Epidermal melanocyte (primary cell): ENCODE measurements around the gene KCNJ3.
"Not testable (repeated sequence)": the region's sequence is repeated elsewhere in the genome, so short reads cannot be mapped to it uniquely, and the experiment has no call there.

ENCODE experiments used
- DNase-seq: peaks from one replicate; pipeline ENCODE4 v3.0.0; 2011; ENCODE audit warnings: low spot score; ENCODE audit not compliant: insufficient read length

Gene KCNJ3

GRCh38 chr2:154837035-154837434 lies 138.5 kb downstream of the KCNJ3 start:
- no peak for DNase-seq

DNA sequence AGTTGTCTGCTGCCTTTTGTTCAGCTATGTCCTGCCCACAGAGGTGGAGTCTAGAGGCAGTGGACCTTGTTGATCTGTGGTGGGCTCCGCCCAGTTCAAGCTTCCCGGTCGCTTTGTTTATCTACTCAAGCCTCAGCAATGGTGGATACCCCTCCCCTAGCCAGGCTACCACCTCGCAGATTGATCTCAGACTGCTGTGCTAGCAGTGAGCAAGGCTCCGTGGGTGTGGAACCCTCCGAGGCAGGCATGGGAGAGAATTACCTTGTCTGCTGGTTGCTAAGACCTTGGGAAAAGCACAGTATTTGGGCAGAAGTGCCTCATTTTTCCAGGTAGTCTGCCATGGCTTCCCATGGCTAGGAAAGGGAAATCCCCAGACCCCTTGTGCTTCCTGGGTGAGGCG lies 146.0 kb downstream of the KCNJ3 start:
- no peak for DNase-seq

- no peak for DNase-seq
These were observed 148.3 kb downstream of the KCNJ3 start for GRCh38 chr2:154846842-154847241.

DNA sequence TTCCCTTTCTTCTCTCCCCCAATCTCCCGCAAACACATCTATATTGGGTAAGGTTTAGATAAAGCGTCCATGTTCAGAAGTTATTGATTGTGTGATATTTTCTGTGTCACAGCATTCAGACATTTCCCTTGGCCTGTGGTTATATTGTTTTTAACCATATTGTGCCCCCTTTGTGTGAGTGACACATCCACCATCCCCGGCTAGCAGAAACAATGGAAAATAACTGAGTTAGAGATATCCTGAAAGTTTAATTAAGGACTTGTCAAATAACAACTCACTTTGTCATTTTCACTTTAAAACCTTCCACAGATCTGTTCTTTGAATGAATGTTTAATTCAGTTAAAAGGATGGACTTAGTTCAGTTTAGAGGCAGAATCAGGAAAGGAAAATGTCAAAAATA lies 151.0 kb downstream of the KCNJ3 start:
- no peak for DNase-seq

DNA sequence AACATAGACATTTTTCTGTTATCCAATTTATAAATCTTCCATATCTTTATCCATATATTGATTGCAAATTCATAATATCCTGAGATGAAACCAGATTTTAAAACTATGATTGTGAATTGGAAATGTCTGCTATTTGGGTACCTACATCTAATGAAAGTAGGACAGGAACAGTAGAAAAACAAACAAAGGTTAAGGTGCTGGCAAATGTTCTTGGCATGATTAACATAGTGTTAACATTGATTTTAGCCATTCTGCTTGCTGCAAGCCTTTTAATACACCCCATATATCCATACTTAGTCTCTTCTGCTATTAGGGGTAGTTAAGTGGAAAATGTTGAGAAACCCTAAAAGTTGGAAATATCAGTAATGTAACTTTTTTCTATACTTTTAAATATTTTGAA lies 152.0 kb downstream of the KCNJ3 start:
- DNase-seq, result no peak

GRCh38 chr2:154855138-154855537 lies 156.6 kb downstream of the KCNJ3 start:
- DNase-seq, result no peak

GRCh38 chr2:154867151-154867550 lies 168.7 kb downstream of the KCNJ3 start:
- DNase-seq, result not testable (repeated sequence)

- no peak for DNase-seq
These were observed 177.5 kb downstream of the KCNJ3 start for GRCh38 chr2:154875999-154876398.

GRCh38 chr2:154882725-154883124 lies 184.2 kb downstream of the KCNJ3 start:
- no peak for DNase-seq

- DNase-seq, result no peak
These were observed 187.8 kb downstream of the KCNJ3 start for GRCh38 chr2:154886316-154886715.

DNA sequence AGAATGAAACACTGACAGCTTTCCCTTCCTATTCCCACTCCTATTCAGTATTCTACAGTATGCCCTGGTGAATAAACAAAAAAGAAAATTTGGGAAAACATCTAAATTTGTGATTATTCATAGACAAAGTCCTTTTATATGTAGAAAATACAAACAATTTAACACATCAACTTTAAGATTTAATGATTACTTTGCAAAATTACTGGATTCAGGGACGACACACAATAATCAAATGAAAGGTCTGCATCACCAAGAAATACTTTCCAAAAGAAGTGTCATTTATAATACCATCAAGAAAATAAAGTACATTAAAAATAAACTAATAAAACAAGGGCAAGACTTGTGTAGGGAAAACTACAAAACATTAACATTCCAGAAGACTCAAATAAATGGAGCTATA lies 199.8 kb downstream of the KCNJ3 start:
- no peak for DNase-seq

DNA sequence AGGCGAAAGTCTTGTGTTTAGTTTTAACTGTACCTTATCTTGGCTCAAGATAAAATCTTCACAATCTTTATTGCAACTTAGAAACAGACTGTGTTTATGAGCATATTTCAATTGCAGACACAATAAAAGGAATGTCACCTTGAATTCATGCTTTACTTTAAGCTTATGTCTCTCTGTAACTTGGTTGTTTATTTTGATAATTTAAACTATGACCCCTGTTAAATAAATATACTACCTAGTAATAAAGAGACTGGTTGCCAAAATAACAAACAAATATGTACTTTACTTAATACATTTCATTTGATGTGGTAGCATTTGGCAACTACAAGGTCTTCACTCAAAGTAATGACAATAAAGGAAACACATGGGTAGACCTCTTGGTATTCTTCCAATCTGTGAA lies 202.6 kb downstream of the KCNJ3 start:
- no peak for DNase-seq
